HFF-Myc (cell line): ENCODE results near the gene SH3BGRL3.
A peak's percentile ranks its signal among the peaks of the same experiment; 100 is the strongest.

Experiments used
- DNase-seq: peaks from one replicate; pipeline ENCODE4 v3.0.0-alpha.2; 2011; ENCODE audit warnings: low read depth; ENCODE audit errors: extremely low read depth
- H3K4me3 ChIP-seq: replicated peaks from 2 replicates; pipeline ENCODE4 v1.5.1; 2011; ENCODE audit warnings: low read depth, mild to moderate bottlenecking, control low read depth, low read length
- TF ChIP-seq, protein P1 (sequence below): IDR thresholded peaks from 2 replicates; pipeline ENCODE4 v1.5.1; 2012; ENCODE audit warnings: mild to moderate bottlenecking, low read depth, low read length, control low read depth; ENCODE audit errors: missing control alignments

The SH3BGRL3 gene

DNA sequence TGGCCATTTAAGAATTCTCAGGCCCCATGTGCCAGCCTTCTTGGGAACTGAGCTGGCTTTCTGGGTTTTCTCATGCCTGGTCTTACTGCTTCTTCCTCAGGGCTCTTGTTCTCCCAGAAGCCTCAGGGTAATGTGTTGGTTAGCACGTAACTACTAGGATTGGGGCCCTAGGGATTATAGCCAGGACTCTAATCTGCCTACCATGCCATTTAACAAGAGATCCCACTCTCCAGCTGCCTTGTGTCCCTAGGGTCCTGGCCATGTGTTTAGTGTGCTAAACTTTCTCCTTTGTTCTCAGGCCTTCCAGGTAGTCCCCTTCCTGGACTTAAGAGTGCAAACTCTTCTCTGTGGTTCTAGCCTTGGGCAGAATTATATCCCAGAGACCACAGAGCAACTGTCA lies 2.2 kb upstream of the SH3BGRL3 start:
- no peak for DNase-seq
- TF ChIP-seq, protein P1, sequence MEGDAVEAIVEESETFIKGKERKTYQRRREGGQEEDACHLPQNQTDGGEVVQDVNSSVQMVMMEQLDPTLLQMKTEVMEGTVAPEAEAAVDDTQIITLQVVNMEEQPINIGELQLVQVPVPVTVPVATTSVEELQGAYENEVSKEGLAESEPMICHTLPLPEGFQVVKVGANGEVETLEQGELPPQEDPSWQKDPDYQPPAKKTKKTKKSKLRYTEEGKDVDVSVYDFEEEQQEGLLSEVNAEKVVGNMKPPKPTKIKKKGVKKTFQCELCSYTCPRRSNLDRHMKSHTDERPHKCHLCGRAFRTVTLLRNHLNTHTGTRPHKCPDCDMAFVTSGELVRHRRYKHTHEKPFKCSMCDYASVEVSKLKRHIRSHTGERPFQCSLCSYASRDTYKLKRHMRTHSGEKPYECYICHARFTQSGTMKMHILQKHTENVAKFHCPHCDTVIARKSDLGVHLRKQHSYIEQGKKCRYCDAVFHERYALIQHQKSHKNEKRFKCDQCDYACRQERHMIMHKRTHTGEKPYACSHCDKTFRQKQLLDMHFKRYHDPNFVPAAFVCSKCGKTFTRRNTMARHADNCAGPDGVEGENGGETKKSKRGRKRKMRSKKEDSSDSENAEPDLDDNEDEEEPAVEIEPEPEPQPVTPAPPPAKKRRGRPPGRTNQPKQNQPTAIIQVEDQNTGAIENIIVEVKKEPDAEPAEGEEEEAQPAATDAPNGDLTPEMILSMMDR: no peak
- H3K4me3 ChIP-seq: no peak overlapping the region

DNA sequence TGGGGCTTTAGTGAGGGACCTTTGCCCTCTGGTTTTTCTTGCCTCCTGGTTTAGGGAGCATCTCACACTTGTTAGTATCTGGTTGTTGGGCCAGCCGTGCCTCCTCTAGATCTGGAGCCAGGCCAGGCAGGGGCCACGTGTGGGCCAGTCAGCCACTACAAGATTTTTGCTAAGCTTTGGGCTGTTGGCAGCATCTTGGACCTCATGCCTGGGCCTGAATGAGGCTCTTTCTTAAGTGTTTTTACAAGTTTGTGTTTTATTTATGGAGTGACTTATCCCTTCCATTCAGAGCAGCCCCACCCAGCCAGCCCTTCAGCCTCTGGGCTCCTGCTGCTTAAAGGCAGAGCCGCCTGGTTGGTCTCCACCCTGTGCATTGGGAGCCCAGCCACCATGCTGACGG lies 1.6 kb upstream of the SH3BGRL3 start:
- TF ChIP-seq, protein P1: no peak
- peak; percentile 63 for DNase-seq
- H3K4me3 ChIP-seq: no peak overlapping the region

DNA sequence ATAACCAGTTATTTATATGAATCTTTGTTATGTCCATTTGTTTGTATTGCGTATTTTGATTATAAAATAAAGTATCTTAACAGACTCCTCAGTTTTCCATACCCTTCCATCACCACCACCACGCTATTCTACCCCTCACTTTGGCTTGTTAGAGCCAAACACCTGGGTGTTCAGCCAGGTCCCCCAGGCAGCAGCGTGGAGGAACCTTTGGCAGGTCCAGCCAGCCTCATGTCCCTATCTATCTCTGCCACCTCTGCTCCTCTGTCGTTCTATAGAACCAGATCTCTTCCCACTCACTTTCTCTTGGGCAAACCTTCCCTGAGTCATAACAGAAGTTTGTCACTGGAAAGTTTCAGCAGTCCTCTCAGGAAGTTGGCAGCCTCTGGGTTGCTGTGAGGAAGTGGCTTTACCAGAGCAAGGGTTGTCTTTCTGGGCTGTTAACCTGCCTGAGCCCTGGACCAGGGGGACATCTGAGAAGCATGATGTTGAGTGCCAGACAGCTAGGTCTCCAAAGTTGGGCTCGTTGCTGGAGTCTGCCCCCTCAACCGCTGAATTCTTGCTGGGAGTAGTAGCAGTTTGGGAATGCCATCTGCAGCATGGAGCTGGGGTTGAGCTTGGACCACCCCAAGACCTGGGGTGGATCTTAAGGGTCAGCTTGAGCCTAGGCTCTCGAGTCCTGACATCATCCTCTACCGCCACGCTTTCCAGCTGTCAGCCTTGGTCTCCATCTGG lies 996 bp upstream of the SH3BGRL3 start:
- no peak for DNase-seq
- TF ChIP-seq, protein P1: no peak
- H3K4me3 ChIP-seq: peak overlapping the region; percentile 69

DNA sequence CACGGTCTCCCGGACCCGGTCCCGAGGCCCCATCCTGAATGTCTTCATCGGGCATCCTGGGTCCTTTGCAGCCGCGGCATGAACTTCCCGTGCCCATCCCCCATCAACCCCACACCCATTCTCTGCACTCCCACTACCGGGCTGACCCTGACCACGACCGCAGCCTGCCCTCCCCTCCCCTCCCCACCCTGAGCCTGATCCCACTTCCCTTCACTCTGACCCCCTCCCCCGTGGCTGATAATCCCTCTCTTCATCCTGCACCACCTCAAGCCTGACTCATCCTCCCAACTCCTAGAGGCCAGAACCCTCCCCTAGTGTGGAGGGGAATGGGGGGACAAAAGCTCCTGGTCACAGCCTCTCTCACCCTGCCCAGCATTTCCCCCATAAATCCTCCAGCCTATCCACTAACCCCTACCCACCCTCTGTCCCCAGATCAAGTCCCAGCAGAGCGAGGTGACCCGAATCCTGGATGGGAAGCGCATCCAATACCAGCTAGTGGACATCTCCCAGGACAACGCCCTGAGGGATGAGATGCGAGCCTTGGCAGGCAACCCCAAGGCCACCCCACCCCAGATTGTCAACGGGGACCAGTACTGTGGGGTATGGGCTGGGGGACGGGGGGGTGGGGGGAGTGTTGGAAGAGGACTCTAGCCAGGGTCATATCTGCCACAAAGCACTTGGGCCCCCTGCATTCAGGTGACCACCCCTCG lies 602 bp downstream of the SH3BGRL3 start:
- TF ChIP-seq, protein P1: no peak
- no peak for DNase-seq

DNA sequence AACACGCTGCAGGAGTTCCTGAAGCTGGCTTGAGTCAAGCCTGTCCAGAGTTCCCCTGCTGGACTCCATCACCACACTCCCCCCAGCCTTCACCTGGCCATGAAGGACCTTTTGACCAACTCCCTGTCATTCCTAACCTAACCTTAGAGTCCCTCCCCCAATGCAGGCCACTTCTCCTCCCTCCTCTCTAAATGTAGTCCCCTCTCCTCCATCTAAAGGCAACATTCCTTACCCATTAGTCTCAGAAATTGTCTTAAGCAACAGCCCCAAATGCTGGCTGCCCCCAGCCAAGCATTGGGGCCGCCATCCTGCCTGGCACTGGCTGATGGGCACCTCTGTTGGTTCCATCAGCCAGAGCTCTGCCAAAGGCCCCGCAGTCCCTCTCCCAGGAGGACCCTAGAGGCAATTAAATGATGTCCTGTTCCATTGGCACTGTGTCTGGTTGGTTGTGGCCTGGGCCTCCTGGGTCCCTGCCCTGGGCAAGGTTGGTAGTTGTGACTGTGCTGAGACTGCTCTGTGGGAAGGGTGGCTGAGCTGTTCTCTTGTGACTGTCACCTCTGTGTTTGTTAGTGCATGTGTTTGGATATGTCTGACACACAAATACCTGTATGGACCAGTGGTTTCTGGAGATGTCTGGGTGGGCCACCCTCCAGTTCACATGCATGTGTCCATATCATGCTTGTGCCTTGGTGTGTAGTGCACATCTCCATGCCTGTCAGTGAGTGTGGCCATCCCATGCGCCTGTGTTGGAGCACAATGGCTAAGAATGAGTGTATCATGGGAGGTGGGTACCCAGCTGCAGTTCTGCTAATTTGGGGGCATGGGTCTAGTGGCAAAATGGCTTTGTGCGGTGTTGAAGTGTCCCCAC lies 1.4 kb downstream of the SH3BGRL3 start:
- peak overlapping the region; percentile 69 for H3K4me3 ChIP-seq
- no peak for DNase-seq
- TF ChIP-seq, protein P1: no peak

More for the DNA sequence above, 602 bp downstream of the SH3BGRL3 start:
- H3K4me3 ChIP-seq: peak overlapping the region; percentile 69

DNA sequence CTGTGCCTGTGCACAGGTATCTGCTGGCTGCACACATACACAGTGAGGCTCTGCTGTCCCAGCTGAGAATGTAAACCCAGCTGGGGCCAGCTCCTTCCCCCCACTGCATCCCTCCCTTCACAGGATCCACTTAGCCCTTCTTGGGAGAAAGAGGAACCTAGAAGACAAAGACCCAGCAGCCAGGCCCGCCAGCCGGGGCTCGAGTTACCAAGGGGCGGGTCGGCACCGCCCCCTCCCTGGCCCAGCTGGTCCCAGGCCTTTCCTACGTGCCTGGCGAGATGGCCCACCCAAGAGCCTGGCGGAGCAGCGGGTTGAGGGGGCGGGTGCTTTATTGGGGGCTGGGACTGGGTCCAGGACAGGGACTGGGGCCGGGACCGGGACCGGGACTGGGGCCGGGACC lies 2.1 kb downstream of the SH3BGRL3 start:
- H3K4me3 ChIP-seq: peak overlapping the region; percentile 69
- no peak for DNase-seq

More for the DNA sequence above, 2.1 kb downstream of the SH3BGRL3 start:
- TF ChIP-seq, protein P1: no peak
